Muscle of leg (tissue), 11 donors: ENCODE results near the gene SCGB3A2. TPM values are rescaled to one million over a fixed set of nuclear protein-coding genes. Genes with fewer than 3 reads are reported as not detected.

ENCODE experiments used
- DNase-seq: peaks from one replicate; pipeline ENCODE4 v3.0.0; 2013
- H3K27ac ChIP-seq: one replicate; pipeline ENCODE4 v1.5.1; 2013; ENCODE audit warnings: mild to moderate bottlenecking, low read length, control low read depth
- H3K27me3 ChIP-seq: one replicate; pipeline ENCODE4 v1.6.1; 2013; ENCODE audit warnings: low read length; ENCODE audit not compliant: control insufficient read depth, insufficient read depth
- H3K36me3 ChIP-seq: one replicate; pipeline ENCODE4 v1.6.1; 2013; ENCODE audit warnings: low read length; ENCODE audit not compliant: control insufficient read depth, insufficient read depth
- H3K4me1 ChIP-seq: one replicate; pipeline ENCODE4 v1.6.1; 2013; ENCODE audit warnings: low read length; ENCODE audit not compliant: control insufficient read depth, insufficient read depth
- H3K4me3 ChIP-seq: one replicate; pipeline ENCODE4 v1.5.1; 2013; ENCODE audit warnings: low read length, control low read depth
- H3K9me3 ChIP-seq: replicated peaks from 2 replicates; pipeline ENCODE4 v1.6.1; 2013; ENCODE audit warnings: low read depth, low read length; ENCODE audit not compliant: control insufficient read depth
- WGBS: methylation state at CpG from one replicate; pipeline ENCODE4 v1.1.5; 2013; ENCODE audit warnings: missing lambda C conversion rate; ENCODE audit not compliant: insufficient coverage; 5-methylcytosine and 5-hydroxymethylcytosine counted together
- polyA plus RNA-seq, 8 donors: library from polyadenylated mRNA; unstranded; fragments of 120-200 nt; gene quantifications; one replicate each; pipeline versions ENCODE4 v1.2.1 to v1.2.3, GENCODE V29; 2013; ENCODE audit warnings: inconsistent platforms in 1 of 8, low replicate concordance in 1 of 8; ENCODE audit not compliant: insufficient read length in 8 of 8, insufficient read depth in 1 of 8
- total RNA-seq: library from RNA; stranded (reverse); fragments of 120-200 nt; gene quantifications from one replicate; pipeline ENCODE4 v1.2.4, GENCODE V29; 2013

SCGB3A2 gene
- total and polyA plus RNA-seq, 9 donors, result 0.23 to 60.5 (median 0.33) TPM; not detected in 5

DNA sequence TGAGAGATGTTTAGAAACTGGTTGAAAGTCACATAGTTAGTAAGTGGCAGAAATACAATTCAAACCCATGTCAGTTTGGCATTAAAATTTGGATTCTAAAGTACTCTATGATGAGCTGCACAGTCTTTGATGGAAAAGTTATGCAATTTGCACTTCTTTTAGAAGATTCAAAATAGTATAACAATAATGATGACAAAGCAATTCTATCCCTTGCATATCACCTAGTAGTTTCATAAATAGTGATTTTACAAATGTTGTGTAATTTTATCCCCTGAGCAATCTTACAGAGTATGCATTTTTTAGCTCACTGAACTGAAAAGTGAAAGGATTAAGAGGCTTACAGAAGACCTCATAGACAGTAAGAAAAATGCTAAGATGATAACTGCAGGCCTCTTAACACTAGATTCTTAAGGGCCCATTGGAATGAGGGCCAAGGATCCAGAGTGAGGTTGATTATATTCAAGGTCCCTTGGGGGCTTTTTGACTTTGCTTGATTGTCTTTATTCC is 24.2 kb downstream of the SCGB3A2 start:
- Histone ChIP-seq H3K27me3 (no peaks in the 10 kb centered on the region), H3K36me3 (no peaks in the 10 kb centered on the region), H3K27ac (no peak overlapping the region), H3K9me3 (no peaks in the 10 kb centered on the region), H3K4me1 (no peaks in the 10 kb centered on the region), H3K4me3 (no peak overlapping the region)
- DNase-seq, result no peak

DNA sequence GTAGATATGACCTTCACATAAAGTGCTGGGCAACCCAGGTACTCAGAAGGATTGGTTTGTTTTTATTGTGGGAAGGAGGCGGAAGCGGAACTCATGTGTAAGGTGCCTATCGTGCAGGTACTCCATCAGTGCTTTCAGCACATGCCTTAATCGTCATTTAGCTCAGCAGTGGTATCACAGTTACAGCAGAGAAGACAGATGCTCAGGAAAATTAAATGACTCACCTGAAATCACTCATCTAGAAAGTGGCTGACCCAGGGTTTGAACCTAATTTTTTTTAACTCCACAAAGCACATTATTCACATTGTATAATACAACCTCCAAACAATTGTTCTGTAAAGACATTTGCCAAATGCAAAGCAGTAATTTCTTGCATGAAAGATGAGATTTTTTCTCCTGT is 25.6 kb downstream of the SCGB3A2 start:
- H3K36me3 ChIP-seq, result no peaks in the 10 kb centered on the region
- no peaks in the 10 kb centered on the region for H3K27me3 ChIP-seq
- no peaks in the 10 kb centered on the region for H3K9me3 ChIP-seq
- DNase-seq, result no peak
- no peak overlapping the region for H3K27ac ChIP-seq
- H3K4me3 ChIP-seq, result no peak overlapping the region
- no peaks in the 10 kb centered on the region for H3K4me1 ChIP-seq
- 88% methylated on average over 4 of the region's 4 CpGs for WGBS

DNA sequence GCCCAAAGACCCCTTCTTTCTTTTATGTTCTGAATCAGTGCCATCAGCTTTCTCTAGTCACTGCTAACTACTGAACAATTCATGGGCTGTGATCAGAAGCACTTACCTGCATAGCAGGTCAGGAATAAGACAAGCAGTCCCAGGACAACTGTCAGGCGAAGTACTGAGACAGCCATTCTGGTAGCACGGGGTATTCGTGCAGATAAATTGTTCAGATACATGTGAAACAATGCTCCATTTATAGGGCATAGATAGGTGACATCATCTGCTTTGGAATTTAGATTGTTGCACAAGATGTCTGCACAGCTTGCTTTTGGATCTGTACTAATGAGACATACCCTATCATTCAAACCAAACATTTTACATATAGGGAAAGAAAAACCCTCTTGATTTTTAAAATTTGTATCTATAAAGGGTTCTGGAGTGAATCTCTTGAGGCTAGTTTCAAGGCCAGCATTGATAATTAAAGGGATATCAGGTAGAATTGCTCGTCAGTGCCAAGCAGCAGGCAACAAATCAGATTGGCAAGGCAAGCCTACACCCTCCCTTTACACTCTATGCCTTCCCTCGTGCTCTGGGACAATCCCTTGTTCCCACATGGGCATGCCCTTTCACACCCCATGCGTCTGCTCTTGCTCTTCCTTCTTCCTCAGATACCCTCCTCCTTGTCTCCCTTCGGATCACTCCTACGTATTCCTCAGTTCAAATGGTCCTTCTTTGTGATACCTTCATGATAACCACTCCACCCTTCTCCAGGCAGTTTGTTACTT is 28.0 kb downstream of the SCGB3A2 start, which contains the start of gene C5orf46:
TSS of gene C5orf46 (minus strand) at position 213 of the 770 bp plus-strand sequence. CDS start at position 176, 37 bp downstream.
- Histone ChIP-seq H3K27ac (no peak within 1 kb of the TSS), H3K4me1 (no peaks in the 10 kb centered on the region), H3K9me3 (no peaks in the 10 kb centered on the region), H3K36me3 (no peaks in the 10 kb centered on the region), H3K27me3 (no peaks in the 10 kb centered on the region), H3K4me3 (no peak within 1 kb of the TSS)
- 84% methylated on average over 7 of the region's 8 CpGs for WGBS
- DNase-seq, result no peak

DNA sequence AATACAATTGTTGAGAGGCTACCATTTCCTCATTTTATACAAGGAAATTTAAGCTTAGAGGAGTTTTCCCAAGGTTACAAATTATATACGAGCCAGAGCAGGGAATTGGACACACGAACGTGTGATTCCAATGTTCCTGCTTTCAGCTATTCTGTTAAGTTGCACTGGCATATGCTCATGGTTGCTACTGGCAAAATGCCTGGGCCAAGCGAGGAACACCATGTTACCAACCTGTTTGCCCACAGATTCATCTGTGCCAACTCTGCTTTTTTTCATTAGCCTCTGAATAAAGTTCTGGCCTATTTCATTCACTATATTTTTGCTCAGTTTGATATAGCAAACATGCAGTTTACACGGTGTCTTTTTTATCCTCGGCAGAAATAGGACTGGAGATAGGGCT is 32.9 kb downstream of the SCGB3A2 start:
- H3K4me3 ChIP-seq, result no peak overlapping the region
- WGBS, result 85% methylated on average over 4 of the region's 6 CpGs
- no peaks in the 10 kb centered on the region for H3K27me3 ChIP-seq
- no peak for DNase-seq
- H3K36me3 ChIP-seq, result no peaks in the 10 kb centered on the region
- no peak overlapping the region for H3K27ac ChIP-seq
- no peaks in the 10 kb centered on the region for H3K9me3 ChIP-seq
- H3K4me1 ChIP-seq, result no peaks in the 10 kb centered on the region

DNA sequence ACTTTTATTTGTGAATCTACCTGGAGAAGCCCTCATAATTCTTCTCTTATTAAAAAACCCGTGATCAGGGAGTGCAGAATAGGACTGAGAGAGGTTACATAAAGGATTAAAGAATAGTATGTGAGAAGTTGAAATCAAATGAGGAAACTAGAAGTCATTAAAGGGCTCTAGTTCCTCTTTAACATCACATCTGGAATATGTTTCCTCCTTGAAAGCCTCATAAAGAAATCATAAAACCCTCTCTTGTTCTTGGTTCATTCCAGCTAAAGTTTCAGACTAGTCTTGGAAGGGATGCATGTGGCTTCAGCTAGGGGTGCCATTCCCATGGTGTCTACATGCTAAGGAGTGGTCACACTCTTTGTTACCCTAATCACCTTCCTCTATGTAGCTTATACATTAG is 33.5 kb downstream of the SCGB3A2 start:
- no peaks in the 10 kb centered on the region for H3K36me3 ChIP-seq
- H3K9me3 ChIP-seq, result no peaks in the 10 kb centered on the region
- no peak overlapping the region for H3K27ac ChIP-seq
- peak; percentile 11 for DNase-seq
- H3K27me3 ChIP-seq, result no peaks in the 10 kb centered on the region
- no peaks in the 10 kb centered on the region for H3K4me1 ChIP-seq
- no peak overlapping the region for H3K4me3 ChIP-seq
- no CpG with 5 or more reads among the region's 1 CpG for whole genome bisulfite sequencing

DNA sequence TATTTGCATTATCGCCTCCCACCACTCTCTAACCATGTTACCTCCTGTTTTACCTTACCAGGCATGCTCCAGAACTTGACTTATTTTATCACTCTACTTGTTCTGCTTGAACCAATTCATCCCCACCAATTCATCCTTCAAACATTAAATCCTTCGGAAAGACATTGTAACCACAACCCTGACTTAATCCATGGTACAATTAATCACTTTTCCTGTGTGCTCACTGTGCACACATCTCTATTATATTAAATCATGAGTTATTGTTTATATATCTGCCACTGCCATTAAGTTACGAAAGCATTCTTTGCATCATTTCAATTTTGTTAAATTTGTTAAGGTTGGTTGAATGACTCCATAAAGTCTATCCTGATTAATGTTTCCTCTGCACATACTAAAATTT is 35.3 kb downstream of the SCGB3A2 start:
- WGBS, result 88% methylated on average over 2 of the region's 3 CpGs
- no peak overlapping the region for H3K4me3 ChIP-seq
- H3K36me3 ChIP-seq, result no peaks in the 10 kb centered on the region
- no peaks in the 10 kb centered on the region for H3K9me3 ChIP-seq
- no peaks in the 10 kb centered on the region for H3K4me1 ChIP-seq
- H3K27ac ChIP-seq, result no peak overlapping the region
- no peaks in the 10 kb centered on the region for H3K27me3 ChIP-seq
- DNase-seq, result no peak

DNA sequence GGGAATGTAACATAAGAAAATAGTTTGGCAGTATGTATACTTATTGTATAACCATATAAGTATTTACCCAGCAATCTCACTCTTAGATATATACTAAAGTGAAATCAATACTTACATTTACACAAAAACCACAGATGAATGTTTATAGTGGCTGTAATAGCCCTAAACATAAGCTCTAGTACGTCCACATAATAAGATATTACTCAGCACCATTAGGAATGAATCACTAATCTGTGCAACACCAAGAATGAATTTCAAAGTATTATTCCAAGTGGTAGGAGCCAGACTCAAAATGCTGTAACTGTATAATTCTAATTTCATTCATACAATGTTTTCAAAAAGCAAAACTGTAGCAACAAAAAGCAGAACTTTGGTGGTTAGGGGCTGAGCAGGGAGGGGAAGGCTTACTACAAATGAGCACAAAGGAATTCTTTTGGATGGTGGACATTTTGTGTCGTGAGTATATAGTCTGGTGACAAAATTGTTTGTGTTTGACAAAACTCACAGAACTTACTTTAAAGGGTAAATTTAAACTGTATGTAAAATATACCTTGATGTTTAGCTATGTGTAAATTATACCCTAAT is 39.7 kb downstream of the SCGB3A2 start:
- H3K27me3 ChIP-seq, result no peaks in the 10 kb centered on the region
- DNase-seq, result no peak
- no peak overlapping the region for H3K4me3 ChIP-seq
- no peaks in the 10 kb centered on the region for H3K9me3 ChIP-seq
- H3K36me3 ChIP-seq, result no peaks in the 10 kb centered on the region
- no CpG with 5 or more reads among the region's 2 CpGs for WGBS
- no peaks in the 10 kb centered on the region for H3K4me1 ChIP-seq
- no peak overlapping the region for H3K27ac ChIP-seq

DNA sequence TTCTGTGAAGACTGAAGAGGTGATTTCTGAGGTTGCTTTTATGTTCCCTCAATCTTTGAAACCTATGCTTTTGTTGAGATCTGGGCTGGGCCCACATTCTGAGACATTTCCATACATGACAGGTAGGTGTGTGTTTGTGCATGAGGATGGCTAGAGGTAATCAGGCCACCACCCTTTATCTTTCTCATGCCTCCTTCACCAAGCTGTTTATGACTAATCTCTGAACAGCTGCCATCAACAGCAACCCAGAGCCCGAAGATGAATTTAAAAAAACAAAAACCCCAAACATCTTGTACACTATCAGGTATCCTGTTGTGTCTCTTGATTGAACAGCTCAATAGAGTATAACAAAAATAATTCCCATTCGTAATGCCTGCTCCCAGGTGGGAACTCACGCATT is 40.4 kb downstream of the SCGB3A2 start:
- Histone ChIP-seq H3K36me3 (no peaks in the 10 kb centered on the region), H3K4me1 (no peaks in the 10 kb centered on the region), H3K9me3 (no peaks in the 10 kb centered on the region), H3K27ac (no peak overlapping the region), H3K4me3 (no peak overlapping the region), H3K27me3 (no peaks in the 10 kb centered on the region)
- no peak for DNase-seq
- WGBS, result no CpG with 5 or more reads among the region's 3 CpGs

DNA sequence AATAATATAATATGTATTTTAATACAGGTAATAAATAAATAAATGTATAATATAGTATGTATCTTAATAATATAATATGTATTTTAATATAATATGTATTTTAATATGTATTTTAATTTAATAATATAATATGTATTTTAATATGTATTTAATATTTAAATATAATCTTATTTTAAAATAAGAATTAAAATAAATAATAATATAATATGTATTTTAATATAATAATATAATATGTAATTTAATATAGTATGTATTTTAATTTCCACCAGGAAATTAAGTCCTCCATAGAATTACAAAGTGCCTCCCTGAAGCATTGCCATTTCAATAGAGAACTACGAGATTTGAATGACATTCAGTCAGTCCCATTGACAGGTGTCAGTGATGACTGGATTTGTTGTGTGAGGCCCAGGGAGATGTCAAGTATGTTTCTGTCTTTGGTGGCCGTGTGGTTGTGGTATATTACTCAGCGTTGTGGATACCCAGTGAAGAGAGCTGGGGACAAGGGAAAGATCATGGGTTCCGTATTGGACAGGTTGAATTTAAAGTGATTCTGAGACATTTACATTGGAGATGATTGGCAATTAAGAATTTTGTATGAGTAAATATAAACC is 42.0 kb downstream of the SCGB3A2 start:
- Histone ChIP-seq H3K27ac (no peak overlapping the region), H3K36me3 (no peaks in the 10 kb centered on the region), H3K27me3 (no peaks in the 10 kb centered on the region), H3K4me1 (no peaks in the 10 kb centered on the region), H3K9me3 (no peaks in the 10 kb centered on the region), H3K4me3 (no peak overlapping the region)
- DNase-seq, result no peak
- WGBS, result 89% methylated on average over 3 of the region's 4 CpGs

DNA sequence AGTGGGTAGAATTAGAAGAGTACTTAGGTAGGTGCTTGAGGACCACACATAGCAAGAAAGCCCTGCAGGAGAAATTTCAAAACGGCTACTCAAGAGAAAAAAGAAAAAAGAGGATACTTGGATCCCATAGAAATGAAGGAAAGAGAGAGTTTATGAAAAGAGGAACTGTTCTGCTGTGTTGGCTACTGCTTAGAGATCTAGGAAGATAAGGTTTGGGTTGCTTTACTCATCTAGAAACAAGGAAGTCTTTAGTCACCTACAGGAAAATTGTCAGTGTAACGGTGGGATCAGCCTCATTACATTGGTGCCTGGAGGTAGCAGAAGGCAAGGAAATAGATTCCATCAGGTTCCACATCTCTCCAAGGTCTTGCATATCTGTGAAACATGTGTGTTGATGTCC is 42.6 kb downstream of the SCGB3A2 start:
- DNase-seq, result no peak
- Histone ChIP-seq H3K27ac (no peak overlapping the region), H3K4me1 (no peaks in the 10 kb centered on the region), H3K9me3 (no peaks in the 10 kb centered on the region), H3K36me3 (no peaks in the 10 kb centered on the region), H3K4me3 (no peak overlapping the region), H3K27me3 (no peaks in the 10 kb centered on the region)
- 80% methylated on average over 1 of the region's 2 CpGs for WGBS
